ENCODE measurements around the gene METTL8. TPM values are rescaled to one million over a fixed set of nuclear protein-coding genes. Genes with fewer than 3 reads are reported as not detected.

METTL8 gene
- total RNA-seq, 2 donors from 2014 or later = 11.0 to 23.1 TPM

DNA sequence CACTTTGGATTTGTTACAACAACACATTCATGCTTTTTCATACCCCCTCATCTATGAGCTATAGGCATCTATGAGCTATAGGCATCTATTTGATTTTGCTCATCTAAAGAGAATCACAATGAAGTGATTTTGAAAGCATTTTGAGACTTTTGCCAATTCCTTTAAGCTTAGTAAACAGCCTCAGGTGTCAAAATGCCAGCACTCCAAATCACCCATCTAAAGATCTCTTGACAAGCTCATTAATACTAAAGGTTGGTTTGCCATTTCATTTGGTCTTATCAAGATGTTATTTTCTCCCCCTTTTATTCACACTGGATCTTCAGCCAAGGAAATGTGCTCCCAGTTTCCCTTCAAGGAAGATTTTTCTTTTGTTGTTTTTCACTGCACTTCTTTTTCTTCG, 162.4 kb downstream of the METTL8 start:
- TF ChIP-seq, protein P1, sequence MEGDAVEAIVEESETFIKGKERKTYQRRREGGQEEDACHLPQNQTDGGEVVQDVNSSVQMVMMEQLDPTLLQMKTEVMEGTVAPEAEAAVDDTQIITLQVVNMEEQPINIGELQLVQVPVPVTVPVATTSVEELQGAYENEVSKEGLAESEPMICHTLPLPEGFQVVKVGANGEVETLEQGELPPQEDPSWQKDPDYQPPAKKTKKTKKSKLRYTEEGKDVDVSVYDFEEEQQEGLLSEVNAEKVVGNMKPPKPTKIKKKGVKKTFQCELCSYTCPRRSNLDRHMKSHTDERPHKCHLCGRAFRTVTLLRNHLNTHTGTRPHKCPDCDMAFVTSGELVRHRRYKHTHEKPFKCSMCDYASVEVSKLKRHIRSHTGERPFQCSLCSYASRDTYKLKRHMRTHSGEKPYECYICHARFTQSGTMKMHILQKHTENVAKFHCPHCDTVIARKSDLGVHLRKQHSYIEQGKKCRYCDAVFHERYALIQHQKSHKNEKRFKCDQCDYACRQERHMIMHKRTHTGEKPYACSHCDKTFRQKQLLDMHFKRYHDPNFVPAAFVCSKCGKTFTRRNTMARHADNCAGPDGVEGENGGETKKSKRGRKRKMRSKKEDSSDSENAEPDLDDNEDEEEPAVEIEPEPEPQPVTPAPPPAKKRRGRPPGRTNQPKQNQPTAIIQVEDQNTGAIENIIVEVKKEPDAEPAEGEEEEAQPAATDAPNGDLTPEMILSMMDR (IDR thresholded peaks at IDR 0.05) = no peak
- Histone ChIP-seq H3K4me1 (ENCODE audit: control insufficient read depth in 1 of 2, low read depth in 2 of 2) (peaks cover 8 to 18% of the 10 kb centered on the region in 2 donors), H3K27ac (no peak overlapping the region), H3K36me3 (no peaks in the 10 kb centered on the region), H3K9me3 (no peaks in the 10 kb centered on the region), H3K27me3 (replicated peaks; ENCODE audit: insufficient read depth) (no peaks in the 10 kb centered on the region), H3K4me3 (no peak overlapping the region)
- ATAC-seq (ENCODE audit: insufficient number of reproducible peaks, low FRiP score, low read depth) (no peak), DNase-seq (ENCODE audit: low spot score) (no peak)

DNA sequence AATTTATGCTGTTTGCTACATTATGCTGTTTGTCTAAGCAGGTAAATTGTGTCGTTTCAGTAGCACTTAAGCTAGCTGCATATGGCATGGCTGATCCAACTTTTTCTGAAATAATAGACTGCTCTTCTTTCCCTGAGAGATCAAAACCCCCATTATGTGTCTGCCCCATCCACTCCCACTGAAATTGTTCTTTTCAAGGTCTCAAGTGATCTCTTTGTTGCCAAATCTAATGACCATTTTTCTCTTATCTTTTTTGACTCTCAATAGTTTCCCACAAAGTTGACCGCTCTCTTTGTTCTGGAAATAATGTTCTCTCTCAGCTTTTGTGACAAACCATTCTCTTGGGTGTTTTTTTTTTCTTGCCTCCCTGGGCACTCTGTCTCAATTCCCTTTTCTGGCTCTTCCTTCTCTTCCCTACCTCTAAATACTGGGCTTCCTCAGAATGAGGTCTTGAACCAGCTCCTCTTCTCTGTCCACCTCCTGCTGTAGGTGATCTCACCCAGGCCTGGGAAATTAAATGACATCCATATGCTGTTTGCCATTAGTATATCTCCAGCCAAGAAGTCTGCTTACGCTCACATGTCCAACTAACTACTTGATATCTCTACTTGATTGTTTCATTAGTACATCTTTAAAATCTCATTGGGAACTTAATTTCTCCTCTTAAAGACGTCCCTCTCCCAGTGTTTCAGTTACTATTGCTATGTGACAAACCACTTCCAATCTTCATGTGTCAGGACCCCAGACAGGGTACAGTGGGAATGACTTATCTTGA, 165.7 kb downstream of the METTL8 start:
- ATAC-seq (ENCODE audit: insufficient number of reproducible peaks, low FRiP score, low read depth) (no peak), DNase-seq (ENCODE audit: low spot score) (no peak)
- H3K9me3 ChIP-seq = no peaks in the 10 kb centered on the region
- TF ChIP-seq, protein P1 (IDR thresholded peaks at IDR 0.05) = no peak
- H3K27ac ChIP-seq = no peak overlapping the region
- H3K4me3 ChIP-seq = no peak overlapping the region
- H3K4me1 ChIP-seq (ENCODE audit: control insufficient read depth in 1 of 2, low read depth in 2 of 2) = peaks cover 8 to 18% of the 10 kb centered on the region in 2 donors
- H3K36me3 ChIP-seq = no peaks in the 10 kb centered on the region
- no peaks in the 10 kb centered on the region for H3K27me3 ChIP-seq (replicated peaks; ENCODE audit: insufficient read depth)

Other genes with a start within 250 kb of the METTL8 start
- gene DCAF17, start 236 bp upstream of the METTL8 start, total RNA-seq = 10 to 100 TPM; 27.3 to 47.4 TPM
- gene CYBRD1, start 88.5 kb upstream of the METTL8 start, total RNA-seq = 100 to 1,000 TPM; 357 to 453 TPM